Stimulated activated CD8-positive, alpha-beta memory T cell treated with anti-CD3 and anti-CD28 coated beads, Interleukin-2, amount 100 ng/mL, for 1 hour (primary cell): ENCODE results near the gene AKR7A3.

Experiments used
- DNase-seq, 2 donors: peaks; one replicate each; pipeline ENCODE4 v3.0.0-alpha.2; 2020; ENCODE audit warnings: low read depth in 2 of 2

The AKR7A3 gene

DNA sequence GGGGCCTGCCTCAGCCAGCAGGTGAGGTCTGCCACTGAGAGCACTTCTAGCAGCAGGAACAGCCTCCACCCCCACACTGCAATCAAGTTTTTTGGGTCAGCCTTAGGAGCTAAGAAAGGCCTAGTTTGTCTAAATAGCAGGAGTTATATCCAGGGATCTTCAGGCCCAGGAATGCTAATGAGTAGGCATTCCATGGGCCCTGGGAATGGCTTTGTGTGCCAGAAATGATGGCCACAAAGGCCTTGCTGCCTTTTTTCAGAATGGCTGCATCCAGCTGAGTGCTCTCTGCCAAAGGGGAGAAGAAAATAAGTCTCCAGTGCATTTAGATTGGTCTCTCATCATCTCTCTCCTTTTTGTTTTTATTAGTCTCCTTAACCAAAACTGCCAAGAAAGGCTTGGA lies 34.2 kb downstream of the AKR7A3 start:
- no peak for DNase-seq

DNA sequence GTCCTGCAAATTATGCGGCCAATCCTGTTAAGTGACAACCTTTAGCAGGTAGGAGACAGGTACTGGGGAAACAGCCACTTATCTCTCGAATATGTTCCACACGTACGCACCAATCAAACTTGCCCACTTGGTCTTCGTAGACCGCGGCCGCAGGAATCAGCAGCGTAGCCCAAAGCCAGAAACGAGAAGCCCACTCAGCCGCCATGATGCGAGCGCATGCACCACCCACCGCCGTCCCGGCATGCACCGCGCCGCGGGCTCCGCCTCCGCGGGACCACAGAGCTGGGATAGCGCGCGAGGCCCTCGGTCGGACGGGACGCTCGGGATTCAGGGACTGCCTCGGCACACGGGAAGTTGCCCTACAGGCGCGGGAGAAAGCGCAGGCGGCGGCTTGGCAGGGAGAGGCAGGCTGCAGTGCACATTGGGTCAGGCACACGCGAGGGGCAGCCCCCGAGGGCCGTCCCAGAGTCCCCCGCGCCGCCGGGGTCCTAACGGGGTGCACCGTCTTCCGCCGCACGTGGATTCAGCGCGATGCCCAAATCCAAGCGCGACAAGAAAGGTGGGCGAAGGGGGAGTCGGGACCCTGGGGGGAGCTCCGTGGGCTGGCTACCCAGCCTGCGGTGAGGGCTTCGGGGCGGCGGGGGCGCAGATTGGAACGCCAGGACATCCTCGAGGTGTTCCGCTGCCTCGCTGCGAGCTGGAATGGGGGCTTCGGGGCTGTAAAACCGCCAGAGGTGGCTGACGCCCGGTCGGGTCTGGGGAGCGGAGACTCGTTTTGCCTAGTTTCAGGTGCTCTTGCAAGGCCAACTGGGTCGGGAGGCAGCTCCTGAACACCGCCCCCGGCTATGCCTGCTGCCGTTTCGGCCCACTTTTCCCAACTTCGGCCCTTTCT lies 37.0 kb downstream of the AKR7A3 start, which contains the start of the genes EMC1 and MRTO4:
TSS of gene EMC1 (minus strand) at position 220 of the 892 bp plus-strand sequence. CDS start at position 205, 15 bp downstream.
TSS of gene MRTO4 (plus strand) at position 501 of the 892 bp plus-strand sequence. CDS start at position 532, 31 bp downstream.
- DNase-seq = peak; percentile 80 to 81

DNA sequence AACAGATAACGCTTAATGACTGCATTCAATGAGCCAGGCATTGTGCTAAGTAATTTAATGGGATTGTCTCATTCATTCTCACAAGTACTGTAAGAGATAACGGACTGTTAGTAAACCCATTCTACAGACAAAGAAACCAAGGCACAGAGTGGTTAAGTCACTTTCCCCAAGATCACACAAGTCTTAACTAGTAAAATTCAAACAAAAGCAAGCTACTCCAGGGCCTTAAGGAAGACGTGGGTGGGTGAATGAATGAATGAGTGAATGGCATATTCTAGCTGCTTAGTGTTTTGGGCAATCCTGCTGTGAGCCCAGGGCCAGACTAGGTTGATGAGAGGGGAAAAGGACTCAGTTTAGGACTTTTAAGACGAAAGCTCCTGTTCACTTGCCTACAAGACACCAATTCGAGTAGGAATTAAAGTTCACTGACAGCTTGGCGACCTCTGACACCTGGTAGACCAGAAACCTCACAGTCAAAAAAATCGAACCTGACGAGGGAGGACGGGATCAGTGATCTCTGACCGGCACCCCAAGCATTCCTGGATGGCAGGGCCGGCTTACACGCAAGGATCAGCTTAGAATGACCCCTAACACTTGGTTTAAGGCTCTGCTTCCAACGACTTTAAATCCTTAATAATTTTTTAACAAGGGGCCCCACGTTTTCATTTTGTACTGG lies 37.8 kb downstream of the AKR7A3 start:
- DNase-seq = no peak

DNA sequence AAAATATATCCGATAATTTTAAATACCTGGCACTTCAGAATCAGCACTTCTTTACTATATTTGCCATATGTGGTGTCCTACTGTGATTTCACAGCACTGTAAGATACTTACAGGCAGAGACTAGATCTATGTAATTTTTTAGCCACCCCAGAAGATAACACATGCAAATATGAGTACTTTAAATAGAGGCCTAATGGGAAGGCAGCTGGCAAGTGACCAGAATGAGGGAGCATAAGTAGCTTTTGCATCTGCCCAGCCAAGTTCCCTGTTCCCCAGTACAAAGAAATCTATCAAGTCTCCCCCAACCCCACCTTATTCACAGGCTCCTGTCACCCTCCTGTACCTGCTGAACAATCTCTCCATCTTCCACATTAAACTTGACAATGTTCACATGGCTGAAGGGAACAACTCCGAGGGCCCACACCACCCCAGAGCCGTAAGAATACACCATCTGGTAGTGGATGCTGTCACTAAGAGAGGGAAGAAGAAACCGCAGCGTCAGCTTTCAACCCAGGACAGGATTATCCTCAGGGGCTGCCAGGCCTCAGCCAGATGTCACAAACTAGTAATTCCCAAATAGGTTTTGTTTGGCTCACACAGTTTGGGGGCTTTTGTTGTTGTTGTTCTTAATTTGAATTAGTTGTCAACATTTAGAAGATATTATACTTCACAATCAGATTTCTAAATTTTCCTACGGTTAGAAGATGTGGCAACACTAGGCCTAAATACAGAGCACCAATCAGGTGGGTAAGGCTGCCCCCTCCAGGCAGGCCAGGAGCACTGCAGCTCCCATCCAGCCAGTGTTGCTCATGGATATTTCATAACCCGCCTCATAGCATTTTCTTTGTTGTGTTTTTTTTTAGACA lies 47.7 kb downstream of the AKR7A3 start:
- DNase-seq = peak; percentile 17 to 39

DNA sequence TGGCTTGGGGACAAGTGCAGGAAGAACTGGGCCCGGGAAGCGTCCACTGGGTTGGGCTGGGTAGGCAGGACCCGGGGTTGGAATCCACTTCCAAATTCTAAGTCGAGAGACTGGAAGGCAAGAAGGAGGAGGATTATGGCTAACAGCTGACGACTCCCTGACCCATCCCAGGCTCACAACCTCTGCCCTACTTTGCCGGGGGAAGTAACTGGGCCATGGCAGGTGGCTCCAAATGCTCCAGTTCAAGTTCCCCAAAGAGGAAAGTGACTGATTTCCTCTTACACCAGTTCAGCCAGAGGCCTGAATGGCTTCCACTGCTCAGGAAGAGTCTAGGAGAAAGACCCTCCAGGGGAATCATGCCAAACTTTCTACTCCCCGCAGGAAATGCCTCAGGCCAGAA lies 48.7 kb downstream of the AKR7A3 start:
- DNase-seq = no peak

DNA sequence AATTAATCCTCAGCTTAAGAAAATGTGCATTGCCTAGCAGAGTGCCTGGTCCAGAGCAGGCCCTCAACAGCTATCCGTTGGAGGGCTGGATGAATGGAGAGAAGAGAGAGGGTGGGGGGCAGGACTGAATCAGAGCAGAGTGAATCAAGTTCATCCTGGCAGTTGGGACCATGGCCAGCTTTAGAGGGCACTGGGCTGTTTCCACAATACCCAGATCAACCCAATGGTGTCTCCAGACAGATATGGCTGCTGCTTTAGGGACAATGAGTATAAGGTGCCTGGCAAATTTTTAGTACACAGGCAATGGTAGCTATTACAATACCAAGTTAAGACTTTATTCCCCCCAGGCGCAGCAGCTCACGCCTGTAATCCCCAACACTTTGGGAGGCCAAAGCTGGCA lies 54.3 kb downstream of the AKR7A3 start:
- no peak for DNase-seq
